Testis (tissue), 5 donors: ENCODE results near the gene CBX3. TPM values are rescaled to one million over a fixed set of nuclear protein-coding genes. Genes with fewer than 3 reads are reported as not detected.
A peak's percentile ranks its signal among the peaks of the same experiment; 100 is the strongest.
"Not testable (repeated sequence)": the region's sequence is repeated elsewhere in the genome, so short reads cannot be mapped to it uniquely, and the experiment has no call there.

Experiments used
- DNase-seq: peaks from one replicate; pipeline ENCODE4 v3.0.0-alpha.2; 2019
- H3K27ac ChIP-seq, 2 donors: fragments of 200-600 bp; sonication (generic); one replicate each; pipeline ENCODE4 v1.5.1; 2019
- H3K27me3 ChIP-seq: fragments of 200-600 bp; sonication (generic); one replicate; pipeline ENCODE4 v1.5.1; 2019
- H3K36me3 ChIP-seq: fragments of 200-600 bp; sonication (generic); one replicate; pipeline ENCODE4 v1.5.1; 2017; ENCODE audit warnings: low read depth; ENCODE audit errors: missing control alignments
- H3K4me1 ChIP-seq: fragments of 200-600 bp; sonication (generic); one replicate; pipeline ENCODE4 v1.5.1; 2019
- H3K4me3 ChIP-seq, 2 donors: fragments of 200-600 bp; sonication (generic); one replicate each; pipeline ENCODE4 v1.5.1; 2017 to 2019
- H3K9me3 ChIP-seq: fragments of 200-600 bp; sonication (generic); one replicate; pipeline ENCODE4 v1.5.1; 2017
- POLR2A ChIP-seq: fragments of 450-650 bp; IDR thresholded peaks from one replicate; pipeline ENCODE4 v1.6.1; 2017; ENCODE audit warnings: antibody characterized with exemption, mild to moderate bottlenecking, moderate library complexity
- WGBS, 2 donors: methylation state at CpG; one replicate each; pipeline ENCODE4 v1.1.5; 2018; 5-methylcytosine and 5-hydroxymethylcytosine counted together
- intact Hi-C: fragments of 100-400 bp; cut with DNase I; formaldehyde crosslinking; loops from one replicate; pipeline ENCODE4 v1.15.1; 2023; ENCODE audit warnings: low total_unique reads
- long read RNA-seq, 2 donors: transcript quantifications; one replicate each; lab custom pipeline, GENCODE V29; 2026
- polyA plus RNA-seq: library from polyadenylated mRNA; stranded (reverse); fragments of 350-450 nt; fragmentation: Illumina TruSeq; extraction: RNeasy Lipid Tissue Mini Kit (QIAGEN cat#74804); gene quantifications from one replicate; pipeline ENCODE4 v1.2.3, GENCODE V29; 2014; ENCODE audit warnings: low read depth, low replicate concordance; ENCODE audit not compliant: insufficient read depth
- total RNA-seq, 2 donors: library from RNA; depleted of rRNA; stranded (reverse); fragments of >200 nt; gene quantifications; one replicate each; pipeline ENCODE4 v1.2.3, GENCODE V29; 2016
- TF ChIP-seq, protein P1 (sequence below), 3 experiments: fragments of 450-650 bp in 2 of 3; fragments of 200-600 bp in 1 of 3; sonication (generic) in 1 of 3; IDR thresholded peaks; one replicate each; pipeline ENCODE4 v1.5.1; 2016 to 2019; ENCODE audit warnings: antibody characterized with exemption in 3 of 3, mild to moderate bottlenecking in 2 of 3, moderate library complexity in 1 of 3

Gene CBX3
- 100 to 1,000 TPM in 1 of 2 donors, 10 to 100 TPM in 1; 95.7 to 116 TPM for total RNA-seq
- polyA plus RNA-seq = 137 TPM
- long read RNA-seq, donor 1, transcript CBX3-206 (3 exons, 860 nt) = minor isoform, 46 of 223 reads
- long read RNA-seq, donor 1, transcript CBX3-201 (6 exons, 2,128 nt) = minor isoform, 14 of 223 reads
- long read RNA-seq, donor 1, transcript CBX3-202 (6 exons, 1,857 nt) = major isoform, 109 of 223 reads
- long read RNA-seq, donor 1, partial matches to known transcripts = 46 of 223 reads
- long read RNA-seq, donor 1, other reads (novel, unspliced or antisense) = 5 of 223 reads
- long read RNA-seq, donor 2, transcript CBX3-201 (6 exons, 2,128 nt) = minor isoform, 7 of 183 reads
- long read RNA-seq, donor 2, transcript CBX3-206 (3 exons, 860 nt) = minor isoform, 6 of 183 reads
- long read RNA-seq, donor 2, transcript CBX3-202 (6 exons, 1,857 nt) = major isoform, 79 of 183 reads
- long read RNA-seq, donor 2, partial matches to known transcripts = 75 of 183 reads
- long read RNA-seq, donor 2, other reads (novel, unspliced or antisense) = 13 of 183 reads

DNA sequence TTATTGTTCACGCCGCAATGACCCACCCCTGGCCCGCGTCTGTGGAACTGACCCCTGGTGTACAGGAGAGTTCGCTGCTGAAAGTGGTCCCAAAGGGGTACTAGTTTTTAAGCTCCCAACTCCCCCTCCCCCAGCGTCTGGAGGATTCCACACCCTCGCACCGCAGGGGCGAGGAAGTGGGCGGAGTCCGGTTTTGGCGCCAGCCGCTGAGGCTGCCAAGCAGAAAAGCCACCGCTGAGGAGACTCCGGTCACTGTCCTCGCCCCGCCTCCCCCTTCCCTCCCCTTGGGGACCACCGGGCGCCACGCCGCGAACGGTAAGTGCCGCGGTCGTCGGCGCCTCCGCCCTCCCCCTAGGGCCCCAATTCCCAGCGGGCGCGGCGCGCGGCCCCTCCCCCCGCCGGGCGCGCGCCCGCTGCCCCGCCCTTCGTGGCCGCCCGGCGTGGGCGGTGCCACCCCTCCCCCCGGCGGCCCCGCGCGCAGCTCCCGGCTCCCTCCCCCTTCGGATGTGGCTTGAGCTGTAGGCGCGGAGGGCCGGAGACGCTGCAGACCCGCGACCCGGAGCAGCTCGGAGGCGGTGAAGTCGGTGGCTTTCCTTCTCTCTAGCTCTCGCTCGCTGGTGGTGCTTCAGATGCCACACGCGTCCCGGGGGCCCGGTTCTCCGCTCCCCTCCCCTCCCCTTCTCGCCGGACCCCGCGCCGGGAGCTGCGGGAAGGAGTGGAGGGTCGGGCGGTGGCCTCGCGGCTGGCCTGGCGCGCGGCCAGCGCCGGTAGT, at the start of gene CBX3:
CBX3 (plus strand) TSS at position 499 of the 772 bp plus-strand sequence. CDS start 1,254 bp downstream, outside the sequence.
- WGBS, 2 donors = 0 to 1% methylated on average over 6 to 56 of the region's 86 CpGs
- peak; percentile 48 for TF ChIP-seq POLR2A
- TF ChIP-seq, protein P1, sequence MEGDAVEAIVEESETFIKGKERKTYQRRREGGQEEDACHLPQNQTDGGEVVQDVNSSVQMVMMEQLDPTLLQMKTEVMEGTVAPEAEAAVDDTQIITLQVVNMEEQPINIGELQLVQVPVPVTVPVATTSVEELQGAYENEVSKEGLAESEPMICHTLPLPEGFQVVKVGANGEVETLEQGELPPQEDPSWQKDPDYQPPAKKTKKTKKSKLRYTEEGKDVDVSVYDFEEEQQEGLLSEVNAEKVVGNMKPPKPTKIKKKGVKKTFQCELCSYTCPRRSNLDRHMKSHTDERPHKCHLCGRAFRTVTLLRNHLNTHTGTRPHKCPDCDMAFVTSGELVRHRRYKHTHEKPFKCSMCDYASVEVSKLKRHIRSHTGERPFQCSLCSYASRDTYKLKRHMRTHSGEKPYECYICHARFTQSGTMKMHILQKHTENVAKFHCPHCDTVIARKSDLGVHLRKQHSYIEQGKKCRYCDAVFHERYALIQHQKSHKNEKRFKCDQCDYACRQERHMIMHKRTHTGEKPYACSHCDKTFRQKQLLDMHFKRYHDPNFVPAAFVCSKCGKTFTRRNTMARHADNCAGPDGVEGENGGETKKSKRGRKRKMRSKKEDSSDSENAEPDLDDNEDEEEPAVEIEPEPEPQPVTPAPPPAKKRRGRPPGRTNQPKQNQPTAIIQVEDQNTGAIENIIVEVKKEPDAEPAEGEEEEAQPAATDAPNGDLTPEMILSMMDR (IDR thresholded peaks at IDR 0.05) = no peak

DNA sequence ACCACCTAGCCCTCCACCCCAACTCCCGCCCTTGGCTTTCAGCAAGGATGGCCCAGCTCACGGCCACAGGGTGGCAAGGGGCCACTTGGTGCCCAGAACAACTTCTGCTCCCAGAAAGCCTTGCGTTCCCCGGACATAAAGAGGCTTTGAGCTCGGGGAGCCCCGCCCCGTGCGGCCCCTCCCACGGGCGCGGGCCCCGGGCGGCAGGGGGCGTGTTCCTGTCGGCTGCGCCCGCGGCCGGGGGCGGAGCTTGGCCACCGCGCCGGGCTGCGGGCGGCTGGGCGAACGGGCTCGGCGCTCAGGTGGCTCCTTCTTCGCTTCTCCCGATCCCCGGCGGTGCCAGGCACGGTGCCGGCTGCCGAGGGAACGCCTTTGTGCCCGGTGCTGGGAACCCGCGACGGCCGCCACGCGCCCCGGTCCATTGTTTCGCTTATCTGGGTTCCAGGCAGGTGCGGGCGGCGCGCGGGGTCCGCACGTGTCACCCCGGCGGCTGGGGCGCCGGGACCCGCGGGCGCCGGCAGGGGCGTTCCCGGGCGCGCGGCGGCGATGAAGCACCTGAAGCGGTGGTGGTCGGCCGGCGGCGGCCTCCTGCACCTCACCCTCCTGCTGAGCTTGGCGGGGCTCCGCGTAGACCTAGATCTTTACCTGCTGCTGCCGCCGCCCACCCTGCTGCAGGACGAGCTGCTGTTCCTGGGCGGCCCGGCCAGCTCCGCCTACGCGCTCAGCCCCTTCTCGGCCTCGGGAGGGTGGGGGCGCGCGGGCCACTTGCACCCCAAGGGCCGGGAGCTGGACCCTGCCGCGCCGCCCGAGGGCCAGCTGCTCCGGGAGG, 49.4 kb upstream of the CBX3 start, which contains the start of gene NFE2L3:
NFE2L3 (plus strand) TSS at position 246 of the 829 bp plus-strand sequence; CDS start at position 547, 301 bp downstream.
- intact Hi-C loops = no loop called here
- Histone ChIP-seq H3K27ac (no peak within 1 kb of the TSS), H3K27me3 (no peaks in the 10 kb centered on the region)

More for the DNA sequence above, at the start of gene CBX3:
- intact Hi-C loops = no loop called here
- peaks cover 12% of the 10 kb centered on the region for H3K4me1 ChIP-seq
- H3K9me3 ChIP-seq = no peaks in the 10 kb centered on the region
- H3K4me3 ChIP-seq = peak within 1 kb of the TSS; percentile 97 to 99
- peak; percentile 89 for DNase-seq
- no peaks in the 10 kb centered on the region for H3K36me3 ChIP-seq
- H3K27ac ChIP-seq = peak within 1 kb of the TSS; percentile 100
- no peaks in the 10 kb centered on the region for H3K27me3 ChIP-seq

DNA sequence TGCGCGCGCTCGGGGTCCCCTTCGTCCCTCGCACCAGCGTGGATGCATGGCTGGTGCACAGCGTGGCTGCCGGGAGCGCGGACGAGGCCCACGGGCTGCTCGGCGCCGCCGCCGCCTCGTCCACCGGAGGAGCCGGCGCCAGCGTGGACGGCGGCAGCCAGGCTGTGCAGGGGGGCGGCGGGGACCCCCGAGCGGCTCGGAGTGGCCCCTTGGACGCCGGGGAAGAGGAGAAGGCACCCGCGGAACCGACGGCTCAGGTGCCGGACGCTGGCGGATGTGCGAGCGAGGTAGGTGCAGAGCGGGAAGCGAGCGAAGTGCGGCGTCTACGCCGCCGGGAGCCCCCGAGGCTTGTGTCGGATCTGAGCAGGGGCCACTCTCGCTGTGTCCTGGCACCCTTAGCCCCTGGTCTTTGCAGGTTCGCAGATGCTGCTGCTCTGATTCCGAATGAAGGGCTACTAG, 48.7 kb upstream of the CBX3 start:
- H3K4me1 ChIP-seq, H3K36me3 ChIP-seq, H3K27me3 ChIP-seq, H3K9me3 ChIP-seq, H3K27ac ChIP-seq, DNase-seq, intact Hi-C loops: not testable (repeated sequence)
- peak overlapping the region; percentile 50 to 62 for H3K4me3 ChIP-seq
- WGBS, 2 donors = 7% methylated on average over 42 of the region's 54 CpGs; no CpG with 5 or more reads in 1 of the 2 donors

More for the DNA sequence above, 49.4 kb upstream of the CBX3 start, which contains the start of gene NFE2L3:
- peak within 1 kb of the TSS; percentile 50 to 62 for H3K4me3 ChIP-seq
- TF ChIP-seq, protein P1 (IDR thresholded peaks at IDR 0.05) = peak in 2 of 3 experiments; percentile 13 to 14
- no peak for TF ChIP-seq POLR2A
- WGBS, 2 donors = 0 to 1% methylated on average over 2 to 93 of the region's 95 CpGs
- no peaks in the 10 kb centered on the region for H3K4me1 ChIP-seq
- DNase-seq = peak; percentile 88
- H3K9me3 ChIP-seq = no peaks in the 10 kb centered on the region
- no peaks in the 10 kb centered on the region for H3K36me3 ChIP-seq

DNA sequence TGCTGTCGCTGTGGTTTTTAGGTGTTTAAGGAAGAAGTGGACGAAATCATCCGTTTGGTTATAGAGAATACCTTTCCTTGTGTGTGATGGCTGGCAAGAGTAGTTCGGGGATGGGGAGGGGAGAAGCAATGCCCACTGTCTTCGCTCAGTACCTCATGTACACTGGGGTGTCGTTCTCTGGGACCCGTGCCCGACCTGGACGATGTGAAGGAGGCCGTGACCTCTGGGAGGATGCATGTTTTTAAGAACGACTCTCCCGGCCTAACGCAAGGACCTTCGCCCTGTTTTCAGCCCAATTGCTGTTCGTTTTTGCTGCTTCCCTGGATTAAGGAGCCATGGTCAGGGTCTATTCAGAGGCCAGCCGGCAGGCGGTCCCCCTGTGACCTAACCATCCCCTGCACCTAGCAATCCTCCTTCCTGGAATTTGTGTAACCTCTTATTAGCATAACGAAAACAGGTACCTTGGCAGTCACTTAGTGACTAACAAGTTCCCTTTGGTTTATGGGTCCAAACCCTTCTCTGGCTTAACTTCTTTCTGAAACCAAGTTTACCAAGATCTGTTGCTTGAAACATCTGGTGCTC, 48.2 kb upstream of the CBX3 start:
- 23 to 32% methylated on average over 17 to 18 of the region's 18 CpGs for WGBS, 2 donors
- H3K27ac ChIP-seq = no peak overlapping the region
- H3K27me3 ChIP-seq = no peaks in the 10 kb centered on the region
- no peak for DNase-seq
- H3K36me3 ChIP-seq = no peaks in the 10 kb centered on the region
- TF ChIP-seq, protein P1 (IDR thresholded peaks at IDR 0.05) = no peak
- TF ChIP-seq POLR2A = no peak
- no peaks in the 10 kb centered on the region for H3K4me1 ChIP-seq
- no peaks in the 10 kb centered on the region for H3K9me3 ChIP-seq
- peak overlapping the region; percentile 50 to 62 for H3K4me3 ChIP-seq
- intact Hi-C loops = no loop called here
